PC-9 (cell line): ENCODE results near the gene CPE. TPM values are rescaled to one million over a fixed set of nuclear protein-coding genes. Genes with fewer than 3 reads are reported as not detected.
A peak's percentile ranks its signal among the peaks of the same experiment; 100 is the strongest.

Source experiments
- BruUV-seq: library from RNA; stranded (reverse); fragments of 400-500 nt; replicated peaks from 2 replicates; lab custom pipeline; 2021; lab: Mats Ljungman, UMichigan
- CTCF ChIA-PET: fragments of 300-600 bp; sonication (Branson Sonifier 250); formaldehyde crosslinking; loops from one replicate; lab custom pipeline; 2022; ENCODE audit warnings: antibody characterized with exemption; lab: Charles Lee
- POLR2A ChIA-PET: fragments of 300-600 bp; sonication (Branson Sonifier 250); formaldehyde crosslinking; loops from one replicate; lab custom pipeline; 2022; ENCODE audit warnings: antibody characterized with exemption; ENCODE audit not compliant: unreplicated experiment; lab: Charles Lee
- DNase-seq, 2 experiments: peaks; one replicate each; pipeline versions ENCODE4 v3.0.0 to v3.0.0-alpha.2; 2015 to 2022; ENCODE audit warnings: mixed read lengths in 1 of 2
- H2AFZ ChIP-seq: fragments of 200-600 bp; sonication (generic); 2 replicates; pipeline ENCODE4 v1.8.1; 2017; ENCODE audit warnings: antibody characterized with exemption
- H3F3A ChIP-seq: fragments of 200-600 bp; sonication (generic); 2 replicates; pipeline ENCODE4 v1.8.1; 2017; ENCODE audit warnings: antibody characterized with exemption, mild to moderate bottlenecking, low read depth; ENCODE audit not compliant: insufficient read depth
- H3K27ac ChIP-seq: fragments of 200-600 bp; sonication (generic); 2 replicates; pipeline ENCODE4 v1.6.1; 2016; ENCODE audit warnings: mixed run types
- H3K27me3 ChIP-seq: fragments of 200-600 bp; sonication (generic); 2 replicates; pipeline ENCODE4 v1.6.1; 2016; ENCODE audit warnings: low read depth, mixed run types; ENCODE audit not compliant: insufficient read depth
- H3K36me3 ChIP-seq: fragments of 200-600 bp; sonication (generic); 2 replicates; pipeline ENCODE4 v1.6.1; 2016; ENCODE audit warnings: low read depth, mixed run types
- H3K4me1 ChIP-seq: fragments of 200-600 bp; sonication (generic); replicated peaks from 2 replicates; pipeline ENCODE4 v1.6.1; 2016; ENCODE audit warnings: mixed run types; ENCODE audit not compliant: insufficient read depth
- H3K4me2 ChIP-seq: fragments of 200-600 bp; sonication (generic); 2 replicates; pipeline ENCODE4 v1.6.1; 2017; ENCODE audit warnings: mixed run types
- H3K4me3 ChIP-seq: fragments of 200-600 bp; sonication (generic); 2 replicates; pipeline ENCODE4 v1.6.1; 2016; ENCODE audit warnings: mixed run types
- H3K79me2 ChIP-seq: fragments of 200-600 bp; sonication (generic); 2 replicates; pipeline ENCODE4 v1.6.1; 2017; ENCODE audit warnings: low read depth, mixed run types
- H3K9me2 ChIP-seq: fragments of 200-600 bp; sonication (generic); 2 replicates; pipeline ENCODE4 v1.8.1; 2017; ENCODE audit warnings: mild to moderate bottlenecking; ENCODE audit not compliant: insufficient read depth
- H3K9me3 ChIP-seq: fragments of 200-600 bp; sonication (generic); 2 replicates; pipeline ENCODE4 v1.8.1; 2016; ENCODE audit warnings: low read depth; ENCODE audit not compliant: insufficient read depth
- H4K20me1 ChIP-seq: fragments of 200-600 bp; sonication (generic); 2 replicates; pipeline ENCODE4 v1.8.1; 2017; ENCODE audit not compliant: insufficient read depth
- CTCF ChIP-seq: fragments of 200-600 bp; sonication (generic); conservative IDR thresholded peaks from 2 replicates; pipeline ENCODE4 v1.6.1; 2017; ENCODE audit warnings: mixed run types, antibody characterized with exemption, mild to moderate bottlenecking, moderate library complexity
- EZH2 ChIP-seq: fragments of 200-600 bp; sonication (generic); IDR thresholded peaks from 2 replicates; pipeline ENCODE4 v1.8.0; 2017; ENCODE audit warnings: antibody characterized with exemption, low read depth
- intact Hi-C: fragments of 100-400 bp; cut with micrococcal nuclease; formaldehyde crosslinking; loops from one replicate; pipeline ENCODE4 v1.10.0; 2022; ENCODE audit not compliant: unreplicated experiment
- total RNA-seq: library from RNA; stranded (reverse); gene quantifications from 2 replicates; pipeline ENCODE4 v1.2.3, GENCODE V29; 2021

The CPE gene
- total RNA-seq, 1 experiment from 2014 or later, result 1.3 TPM

GRCh38 chr4:165476214-165477098 lies 97.6 kb downstream of the CPE start:
- TSS peak; percentile 80 for BruUV-seq
- intact Hi-C loops, result no loop called here
- H3F3A ChIP-seq, result peaks cover 13% of the 10 kb centered on the region
- DNase-seq, result peak; percentile 71 to 83
- H3K36me3 ChIP-seq, result no peaks in the 10 kb centered on the region
- peaks cover 9% of the 10 kb centered on the region; the same call in 1 of the 2 replicates for H3K9me3 ChIP-seq
- ChIA-PET CTCF (interaction anchor here (0.7 kb wide), 1 partner anchor 310 kb away, joined by 4 read pairs; no protein-coding TSS in a partner anchor), POLR2A (interaction anchor here (0.6 kb wide), 1 partner anchor 364 kb away, joined by 4 read pairs; no protein-coding TSS in a partner anchor)
- no peaks in the 10 kb centered on the region for H3K9me2 ChIP-seq
- no peaks in the 10 kb centered on the region for H4K20me1 ChIP-seq
- no peak overlapping the region for H2AFZ ChIP-seq
- peak overlapping the region; percentile 53; the same call in 1 of the 2 replicates for H3K4me2 ChIP-seq
- H3K4me1 ChIP-seq, result peaks cover 17% of the 10 kb centered on the region
- H3K27me3 ChIP-seq, result no peaks in the 10 kb centered on the region
- TF ChIP-seq EZH2, result no peak
- TF ChIP-seq CTCF, result no peak
- H3K27ac ChIP-seq, result peak overlapping the region; percentile 53
- no peak overlapping the region for H3K4me3 ChIP-seq
- H3K79me2 ChIP-seq, result no peaks in the 10 kb centered on the region

GRCh38 chr4:165477799-165478198 lies 99.0 kb downstream of the CPE start:
- no peak for DNase-seq
- ChIA-PET CTCF (no interaction called here), POLR2A (no interaction called here)
- no peaks in the 10 kb centered on the region for H3K79me2 ChIP-seq
- no peak for TF ChIP-seq CTCF
- no peak for TF ChIP-seq EZH2
- H3K4me2 ChIP-seq, result no peak overlapping the region
- H3K27ac ChIP-seq, result no peak overlapping the region
- intact Hi-C loops, result no loop called here
- H2AFZ ChIP-seq, result no peak overlapping the region
- H3K27me3 ChIP-seq, result no peaks in the 10 kb centered on the region
- no peak overlapping the region for H3K4me3 ChIP-seq
- H3F3A ChIP-seq, result peaks cover 13% of the 10 kb centered on the region
- no TSS peak for BruUV-seq
- H3K9me2 ChIP-seq, result no peaks in the 10 kb centered on the region
- no peaks in the 10 kb centered on the region for H3K36me3 ChIP-seq
- peaks cover 9% of the 10 kb centered on the region; the same call in 1 of the 2 replicates for H3K9me3 ChIP-seq
- peaks cover 17% of the 10 kb centered on the region for H3K4me1 ChIP-seq
- no peaks in the 10 kb centered on the region for H4K20me1 ChIP-seq

GRCh38 chr4:165478260-165478659 lies 99.5 kb downstream of the CPE start:
- intact Hi-C loops, result no loop called here
- Histone ChIP-seq H3K27me3 (no peaks in the 10 kb centered on the region), H3K4me1 (peaks cover 17% of the 10 kb centered on the region), H3F3A (peaks cover 13% of the 10 kb centered on the region), H3K9me3 (peaks cover 9% of the 10 kb centered on the region; the same call in 1 of the 2 replicates), H3K9me2 (no peaks in the 10 kb centered on the region), H2AFZ (no peak overlapping the region), H3K36me3 (no peaks in the 10 kb centered on the region), H4K20me1 (no peaks in the 10 kb centered on the region), H3K79me2 (no peaks in the 10 kb centered on the region), H3K4me2 (no peak overlapping the region), H3K4me3 (no peak overlapping the region), H3K27ac (no peak overlapping the region)
- BruUV-seq, result no TSS peak
- ChIA-PET CTCF (no interaction called here), POLR2A (no interaction called here)
- no peak for TF ChIP-seq CTCF
- TF ChIP-seq EZH2, result no peak
- DNase-seq, result no peak
